Left hindlimb (tissue), 1 donor: ENCODE measurements around the gene HOXD3.

Source experiments
- DNase-seq: peaks from one replicate; pipeline ENCODE4 v3.0.0-alpha.2; 2018

HOXD3 gene

DNA sequence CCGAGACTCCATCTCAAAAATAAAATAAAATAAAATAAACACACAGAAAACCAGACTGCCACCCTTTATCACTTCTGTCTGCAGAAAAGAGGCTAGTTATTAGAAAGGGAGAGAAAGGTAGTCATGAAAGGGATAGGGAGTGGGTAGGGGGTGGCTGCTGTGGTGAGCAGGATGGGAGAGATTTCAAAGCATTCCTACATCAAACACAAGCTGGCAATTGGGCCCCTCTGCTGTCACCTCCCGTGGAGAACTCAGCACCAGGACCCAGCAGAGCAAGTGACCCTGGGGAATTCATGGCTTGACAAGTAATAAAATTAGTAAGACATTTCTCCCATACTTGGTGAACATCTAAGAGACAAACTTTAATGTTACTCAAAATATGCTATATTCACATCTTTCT lies 27.6 kb downstream of the HOXD3 start:
- DNase-seq, result no peak

DNA sequence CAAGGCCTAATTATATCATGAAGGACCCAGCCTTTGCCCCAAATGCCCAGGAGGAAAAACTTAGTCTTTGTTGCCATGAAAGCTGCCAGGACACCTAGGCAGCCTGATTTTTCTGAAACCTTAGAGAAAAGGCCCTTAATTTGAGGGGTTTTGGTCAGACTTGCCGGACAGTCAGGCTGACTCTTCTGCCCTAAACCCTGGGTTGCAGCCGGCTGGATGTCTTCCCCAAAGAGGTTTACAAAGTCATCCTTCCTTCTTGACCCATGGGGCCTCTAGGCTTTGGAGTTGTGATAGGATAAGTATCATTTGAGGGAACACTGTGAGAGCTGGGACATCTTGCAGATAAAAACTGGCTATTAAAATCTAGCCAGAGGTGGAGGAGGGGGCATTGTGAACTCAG lies 28.9 kb downstream of the HOXD3 start:
- DNase-seq, result no peak

DNA sequence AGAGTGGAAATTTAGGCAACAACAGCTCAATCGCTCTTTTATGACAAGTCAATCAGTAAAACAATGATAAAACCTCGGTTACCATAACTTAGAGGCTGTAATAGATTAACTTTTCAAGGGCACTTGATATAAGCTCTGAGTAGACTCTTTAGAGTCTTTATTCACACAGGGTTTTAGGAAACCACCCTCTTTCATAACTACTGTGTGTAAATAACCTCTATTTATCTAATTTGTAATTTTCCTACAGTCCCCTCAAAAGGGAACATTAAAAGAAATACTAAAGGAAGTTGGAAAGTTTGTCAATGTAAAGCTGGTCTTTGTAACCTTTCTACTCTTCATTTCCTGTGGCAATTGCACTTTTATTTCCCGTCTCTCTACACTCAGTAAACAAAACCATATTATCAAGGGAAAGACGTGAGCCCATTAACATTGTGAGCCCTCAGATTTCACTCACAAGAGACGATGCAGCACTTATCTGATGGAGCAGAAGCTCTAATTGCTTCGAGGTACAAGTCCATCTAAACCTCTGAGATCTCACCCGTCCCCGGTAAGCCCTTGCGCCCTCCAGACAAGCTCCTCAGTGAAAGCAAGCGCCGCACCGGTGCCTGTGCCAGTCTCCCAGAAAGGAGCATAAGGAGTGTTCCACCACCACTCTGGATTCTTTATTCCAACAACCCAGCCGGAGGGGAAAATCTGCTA lies 30.2 kb downstream of the HOXD3 start:
- no peak for DNase-seq

DNA sequence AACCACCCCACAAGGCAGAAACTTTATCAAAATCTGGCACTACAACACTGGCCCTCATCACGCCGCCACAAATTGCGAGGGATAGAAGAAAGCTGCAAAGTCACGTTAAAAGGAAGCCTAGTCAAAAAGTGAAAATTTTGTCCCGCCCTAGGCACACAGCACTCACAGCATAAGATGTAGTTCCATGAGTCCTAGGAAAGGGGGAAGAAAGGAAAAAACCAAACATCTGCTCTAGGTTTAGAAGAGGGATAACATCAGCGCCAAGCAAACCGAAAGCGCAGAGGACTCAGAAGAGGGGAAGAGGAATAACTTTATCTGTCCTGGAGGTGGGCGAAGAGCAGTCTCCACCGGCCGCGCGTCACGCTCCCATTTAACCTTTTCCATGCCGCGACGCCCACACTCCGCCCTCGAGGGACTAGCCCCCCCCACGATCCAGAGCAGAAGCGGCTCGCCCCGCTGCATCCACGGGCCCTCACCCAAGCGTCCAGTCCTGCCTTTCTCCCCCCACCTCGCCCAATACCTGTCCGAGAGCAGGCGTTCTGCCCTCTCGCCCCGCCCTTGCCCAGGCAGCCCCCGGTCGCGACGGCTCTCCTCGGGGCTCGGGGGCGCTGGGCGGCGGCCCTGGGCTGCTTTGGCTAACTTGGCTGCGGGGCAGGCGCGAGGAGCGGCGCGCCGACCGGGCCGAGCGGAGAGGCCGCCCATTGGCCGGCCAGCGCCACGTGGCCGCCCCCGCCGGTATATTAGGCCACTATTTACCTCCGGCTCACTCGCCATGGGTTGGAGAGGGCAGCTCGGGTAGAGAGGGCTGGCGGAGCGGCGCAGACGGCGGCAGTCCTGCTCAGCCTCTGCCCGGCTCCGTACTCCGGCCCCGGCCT lies 31.0 kb downstream of the HOXD3 start, which contains the start of gene HOXD1:
Gene HOXD1 (plus strand): TSS at position 770 of the 875 bp plus-strand sequence. CDS start 134 bp downstream, outside the sequence.
- peak; percentile 56 for DNase-seq

DNA sequence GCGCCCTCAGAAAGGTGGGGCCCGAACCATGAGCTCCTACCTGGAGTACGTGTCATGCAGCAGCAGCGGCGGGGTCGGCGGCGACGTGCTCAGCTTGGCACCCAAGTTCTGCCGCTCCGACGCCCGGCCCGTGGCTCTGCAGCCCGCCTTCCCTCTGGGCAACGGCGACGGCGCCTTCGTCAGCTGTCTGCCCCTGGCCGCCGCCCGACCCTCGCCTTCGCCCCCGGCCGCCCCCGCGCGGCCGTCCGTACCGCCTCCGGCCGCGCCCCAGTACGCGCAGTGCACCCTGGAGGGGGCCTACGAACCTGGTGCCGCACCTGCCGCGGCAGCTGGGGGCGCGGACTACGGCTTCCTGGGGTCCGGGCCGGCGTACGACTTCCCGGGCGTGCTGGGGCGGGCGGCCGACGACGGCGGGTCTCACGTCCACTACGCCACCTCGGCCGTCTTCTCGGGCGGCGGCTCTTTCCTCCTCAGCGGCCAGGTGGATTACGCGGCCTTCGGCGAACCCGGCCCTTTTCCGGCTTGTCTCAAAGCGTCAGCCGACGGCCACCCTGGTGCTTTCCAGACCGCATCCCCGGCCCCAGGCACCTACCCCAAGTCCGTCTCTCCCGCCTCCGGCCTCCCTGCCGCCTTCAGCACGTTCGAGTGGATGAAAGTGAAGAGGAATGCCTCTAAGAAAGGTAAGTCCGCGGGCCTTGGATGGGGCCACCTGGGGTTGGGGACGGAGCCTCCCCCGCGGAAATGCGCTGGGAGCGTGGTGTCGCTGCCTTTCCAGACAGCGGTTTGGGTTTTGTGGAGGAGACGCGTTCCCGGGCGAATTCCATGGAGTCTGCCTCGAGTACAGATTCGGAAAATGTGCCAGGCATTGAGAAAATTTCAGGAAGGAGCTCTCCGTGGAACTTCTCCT lies 31.9 kb downstream of the HOXD3 start:
- peak; percentile 39 for DNase-seq

DNA sequence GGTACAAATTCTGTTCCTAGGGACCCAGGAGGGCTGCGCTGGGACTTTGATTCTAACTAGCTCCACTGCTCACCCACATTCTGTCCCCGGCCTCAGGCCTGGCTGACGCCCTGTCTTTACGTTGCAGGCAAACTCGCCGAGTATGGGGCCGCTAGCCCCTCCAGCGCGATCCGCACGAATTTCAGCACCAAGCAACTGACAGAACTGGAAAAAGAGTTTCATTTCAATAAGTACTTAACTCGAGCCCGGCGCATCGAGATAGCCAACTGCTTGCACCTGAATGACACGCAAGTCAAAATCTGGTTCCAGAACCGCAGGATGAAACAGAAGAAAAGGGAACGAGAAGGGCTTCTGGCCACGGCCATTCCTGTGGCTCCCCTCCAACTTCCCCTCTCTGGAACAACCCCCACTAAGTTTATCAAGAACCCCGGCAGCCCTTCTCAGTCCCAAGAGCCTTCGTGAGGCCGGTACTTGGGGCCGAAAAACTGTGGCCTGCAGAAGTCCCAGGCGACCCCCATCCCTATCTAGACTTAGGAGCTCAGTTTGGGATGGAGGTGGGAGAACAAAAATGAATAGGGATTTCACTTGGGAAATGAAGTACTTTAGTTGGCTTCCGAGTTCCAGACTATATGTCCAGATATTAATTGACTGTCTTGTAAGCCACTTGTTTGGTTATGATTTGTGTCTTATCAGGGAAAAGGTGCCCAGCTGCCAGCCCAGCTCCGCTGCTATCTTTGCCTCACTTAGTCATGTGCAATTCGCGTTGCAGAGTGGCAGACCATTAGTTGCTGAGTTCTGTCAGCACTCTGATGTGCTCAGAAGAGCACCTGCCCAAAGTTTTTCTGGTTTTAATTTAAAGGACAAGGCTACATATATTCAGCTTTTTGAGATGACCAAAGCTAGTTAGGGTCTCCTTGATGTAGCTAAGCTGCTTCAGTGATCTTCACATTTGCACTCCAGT lies 32.9 kb downstream of the HOXD3 start:
- DNase-seq, result no peak

DNA sequence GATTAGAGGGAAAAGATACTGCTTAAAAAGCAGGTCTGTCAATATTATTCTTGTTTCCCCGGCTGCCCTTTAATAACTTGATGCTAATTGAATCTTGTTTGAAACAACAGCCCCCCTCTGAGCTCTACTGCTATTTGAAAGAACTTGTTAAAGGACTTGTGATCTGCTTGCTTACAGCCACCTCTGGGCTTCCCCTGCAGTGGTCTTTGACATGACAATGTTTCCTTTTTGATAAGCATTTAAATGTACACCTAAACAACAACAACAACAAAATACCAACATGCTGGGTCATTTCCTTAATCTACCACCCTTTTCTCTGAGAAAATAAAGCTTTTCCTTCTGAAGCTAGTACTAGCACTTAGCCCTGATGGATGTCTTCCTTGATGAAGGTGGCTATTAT lies 35.2 kb downstream of the HOXD3 start:
- no peak for DNase-seq

DNA sequence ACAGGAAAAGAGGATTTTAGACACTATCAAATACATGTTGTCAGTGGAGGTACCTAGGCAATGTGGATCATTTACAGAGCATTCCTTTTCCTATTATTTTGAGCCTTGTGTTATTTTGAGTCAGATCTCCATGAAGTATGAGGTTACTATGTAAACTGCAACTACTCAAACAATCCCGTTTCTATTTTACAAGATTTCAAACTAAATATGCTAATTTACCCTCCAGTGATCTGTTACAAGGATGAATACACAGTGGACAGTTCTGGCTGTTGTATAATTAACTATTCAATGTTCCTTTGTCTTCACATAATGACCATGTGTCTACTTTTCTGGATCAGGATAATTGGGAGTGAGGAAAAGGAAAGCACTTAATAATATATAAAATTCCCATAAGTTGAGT lies 35.9 kb downstream of the HOXD3 start:
- DNase-seq, result no peak

DNA sequence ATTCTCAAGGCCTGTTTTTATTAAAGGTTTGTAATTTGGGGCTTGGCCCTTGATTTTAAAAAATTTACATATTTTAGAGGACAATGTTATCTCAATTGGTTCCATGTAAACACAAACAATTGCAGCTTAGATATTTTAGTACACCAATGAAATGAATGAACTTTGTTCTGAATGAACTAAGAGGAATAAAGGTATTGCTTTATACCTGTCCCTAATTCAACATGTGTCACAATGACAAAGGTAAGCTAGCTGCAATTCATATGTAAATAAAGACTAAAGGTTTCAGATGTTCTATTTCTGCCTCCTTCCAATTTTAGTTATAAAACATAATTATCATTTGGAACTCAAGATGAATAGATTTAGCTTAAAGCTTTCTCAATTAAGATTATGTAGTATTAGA lies 42.8 kb downstream of the HOXD3 start:
- no peak for DNase-seq

DNA sequence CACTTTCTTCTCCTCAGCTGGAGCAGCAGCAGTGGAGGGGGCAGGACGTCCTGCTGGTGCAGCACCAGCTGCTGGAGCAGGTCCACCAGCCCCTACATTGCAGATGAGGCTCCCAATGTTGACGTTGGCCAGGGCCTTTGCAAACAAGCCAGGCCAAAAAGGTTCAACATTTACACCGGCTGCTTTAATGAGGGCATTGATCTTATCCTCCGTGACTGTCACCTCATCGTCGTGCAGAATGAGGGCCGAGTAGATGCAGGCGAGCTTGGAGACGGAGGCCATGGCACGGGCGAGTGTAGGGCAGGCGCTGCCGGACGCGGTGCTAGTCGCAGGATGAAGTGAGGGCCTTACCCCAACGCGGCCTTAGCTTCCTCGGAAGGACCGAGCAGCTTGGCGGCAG lies 43.9 kb downstream of the HOXD3 start:
- no peak for DNase-seq

DNA sequence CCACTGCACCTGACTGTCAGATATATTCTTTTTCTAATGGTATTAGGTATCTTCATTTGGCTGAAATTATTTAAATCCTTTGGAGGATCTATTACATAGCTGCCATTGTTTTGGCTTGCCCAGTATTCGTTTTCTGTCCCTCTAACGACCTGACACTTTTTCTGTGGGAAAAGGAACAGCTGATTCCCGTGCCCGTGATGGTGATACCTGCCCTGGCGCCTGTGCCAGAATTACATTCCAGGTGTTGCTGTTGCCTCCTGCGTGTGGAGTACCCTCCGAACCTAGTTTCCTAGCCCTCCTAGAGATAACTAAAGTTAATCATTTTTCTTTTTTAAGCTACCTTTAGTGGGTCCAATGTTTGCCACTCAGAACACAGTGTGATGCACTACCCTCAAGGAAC lies 45.4 kb downstream of the HOXD3 start:
- no peak for DNase-seq

DNA sequence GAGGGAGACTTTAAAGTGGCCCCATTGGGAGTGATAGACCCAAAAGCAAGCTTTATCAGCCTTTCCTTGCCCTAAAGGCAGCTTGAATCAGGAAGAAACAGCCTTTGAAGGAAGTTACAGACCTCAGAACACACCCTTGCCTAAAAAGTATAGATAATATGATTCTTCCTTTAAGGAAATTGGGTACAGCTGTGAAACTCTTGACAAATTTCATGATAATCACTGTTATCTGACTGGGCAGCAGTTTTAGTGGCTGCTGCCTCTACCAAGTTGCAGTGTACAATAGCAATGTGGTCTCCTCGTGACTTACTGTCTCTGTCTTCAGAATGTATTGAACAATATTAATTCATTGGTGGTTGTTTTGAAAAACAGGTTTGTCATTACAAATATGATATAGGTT lies 48.0 kb downstream of the HOXD3 start:
- no peak for DNase-seq

DNA sequence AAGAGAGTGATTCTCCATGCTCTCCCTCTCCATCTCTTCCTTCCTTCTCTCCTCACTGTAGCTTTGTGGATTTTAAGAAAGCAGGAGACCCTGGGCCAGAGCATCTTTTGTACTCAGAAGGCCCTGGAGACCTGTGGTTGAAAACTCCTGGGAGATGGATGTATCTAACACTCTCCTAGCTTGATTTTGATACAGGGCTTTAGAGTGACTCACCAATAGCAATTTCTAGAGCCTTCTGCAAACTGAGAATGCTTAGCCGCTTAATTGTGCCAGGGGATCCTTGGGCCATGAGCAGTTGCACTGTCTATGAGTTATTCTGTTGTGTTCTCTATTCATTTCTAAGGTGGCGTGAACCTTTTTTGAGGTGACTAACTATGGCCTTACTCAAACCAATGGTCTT lies 49.0 kb downstream of the HOXD3 start:
- no peak for DNase-seq

DNA sequence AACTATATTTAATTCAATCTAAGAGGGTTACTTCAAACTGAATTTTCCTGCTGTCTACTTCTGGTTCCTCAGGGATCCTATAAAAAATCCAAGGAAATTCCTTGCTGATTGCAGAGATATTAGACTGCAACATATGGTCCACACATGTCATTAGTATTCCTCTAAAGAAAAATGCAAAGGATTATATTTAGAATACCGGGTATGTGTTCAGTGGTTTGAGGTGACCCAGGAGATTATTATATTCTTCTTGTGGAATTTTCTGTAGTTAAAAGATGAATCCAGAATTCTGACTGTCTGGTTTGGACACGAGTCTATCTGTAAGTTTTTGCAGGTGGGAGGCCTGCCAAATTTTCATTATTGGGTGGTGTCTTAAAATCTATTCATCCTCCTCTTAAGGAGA lies 49.6 kb downstream of the HOXD3 start:
- DNase-seq, result no peak

DNA sequence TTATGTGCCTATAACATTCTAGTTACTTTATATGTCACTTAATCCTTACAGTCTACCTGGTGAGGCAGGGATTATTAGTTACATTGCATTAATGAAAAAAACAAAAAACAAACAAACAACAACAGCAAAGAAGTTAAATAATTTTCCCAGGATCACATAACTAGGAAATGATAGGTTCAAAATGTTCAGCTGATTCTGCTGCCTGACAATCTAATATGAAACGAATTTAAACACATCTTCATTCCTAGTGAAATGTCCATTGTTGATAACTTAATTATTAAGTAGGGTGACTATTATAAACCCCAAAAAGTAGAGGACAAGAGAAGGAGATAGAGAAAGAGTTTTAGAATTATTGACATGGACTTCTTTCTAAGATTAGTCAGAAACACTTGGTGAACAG lies 54.0 kb downstream of the HOXD3 start:
- DNase-seq, result no peak

DNA sequence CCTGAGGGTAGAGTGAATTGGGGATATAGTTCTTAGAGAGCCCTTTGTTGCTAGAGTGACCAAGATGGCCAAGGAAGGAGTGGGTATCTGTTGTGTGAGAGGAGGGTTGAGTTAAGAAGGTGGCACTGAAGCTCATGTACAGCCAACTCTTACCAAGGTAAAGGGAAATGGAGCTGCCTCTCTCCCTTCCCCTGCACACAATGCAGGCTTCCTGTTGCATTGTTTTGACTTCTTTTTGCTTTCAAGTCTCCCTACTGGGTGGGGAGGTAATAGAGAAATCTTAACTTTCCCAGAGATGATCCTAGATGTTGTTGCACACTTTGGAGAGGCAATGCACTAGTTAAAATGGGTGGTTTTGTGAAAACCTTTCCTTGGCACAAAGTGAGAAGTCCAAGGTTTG lies 55.2 kb downstream of the HOXD3 start:
- no peak for DNase-seq

DNA sequence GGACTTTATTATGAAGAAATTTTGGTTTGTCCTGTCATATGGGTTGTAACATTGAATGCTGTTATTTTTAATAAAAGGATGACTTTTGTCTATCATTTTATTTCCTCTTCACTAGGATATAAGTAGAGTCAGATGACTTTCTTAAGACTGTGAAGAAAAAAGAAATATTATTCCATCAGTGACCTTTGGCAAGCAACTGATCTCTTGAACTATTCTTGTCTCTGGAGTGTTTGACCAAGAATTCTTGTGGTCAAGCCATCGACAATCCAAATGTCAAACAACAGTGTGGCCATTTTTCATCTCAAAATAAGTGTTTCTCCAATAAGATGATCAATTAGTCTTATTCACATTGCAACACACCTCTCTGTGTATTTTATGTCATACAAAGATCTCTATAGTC lies 56.3 kb downstream of the HOXD3 start:
- DNase-seq, result no peak
